ENCODE measurements around the gene PCNT. TPM values are rescaled to one million over a fixed set of nuclear protein-coding genes. Genes with fewer than 3 reads are reported as not detected.
"Not testable (repeated sequence)": the region's sequence is repeated elsewhere in the genome, so short reads cannot be mapped to it uniquely, and the experiment has no call there.

The PCNT gene
- total and polyA plus RNA-seq, 2 of the 4 experiments (the other 2 are of a cell fraction), result 10.0 to 19.4 TPM

GRCh38 chr21:46431884-46432488 is 108.0 kb downstream of the PCNT start:
- no peak overlapping the region for H2AFZ ChIP-seq (replicated peaks; ENCODE audit: low read length, poor library complexity)
- H4K8ac ChIP-seq (ENCODE audit: low read depth in 2 of 2, low read length in 2 of 2), result no peak overlapping the region
- H4K91ac ChIP-seq (ENCODE audit: insufficient read depth, low read depth, low read length), result no peak overlapping the region
- POLR2A ChIA-PET (ENCODE audit: unreplicated experiment), result no interaction called here
- 87% methylated on average over 13 of the region's 22 CpGs; no CpG with 5 or more reads in 1 of the 2 experiments for WGBS, 2 experiments (ENCODE audit: extremely low coverage in 2 of 2, insufficient read length in 1 of 2)
- no peak overlapping the region for H3K23ac ChIP-seq (ENCODE audit: low read depth, low read length)
- H3K27ac ChIP-seq (ENCODE audit: insufficient read depth, low read length), result no peak overlapping the region
- no peaks in the 10 kb centered on the region for H3K9me1 ChIP-seq (ENCODE audit: insufficient read depth, low read length)
- no peak overlapping the region for H2BK15ac ChIP-seq (ENCODE audit: low read depth, low read length)
- no peak for DNase-seq
- no peak overlapping the region for H3K4me3 ChIP-seq (ENCODE audit: insufficient read depth, low read depth, low read length)
- TF ChIP-seq MAZ (IDR thresholded peaks at IDR 0.05; ENCODE audit: borderline replicate concordance, low read depth, low read length) (no peak), RAD21 (IDR thresholded peaks at IDR 0.05; ENCODE audit: low read length) (no peak), POLR2A (IDR thresholded peaks at IDR 0.05; ENCODE audit: low read depth, low read length) (no peak), CHD1 (IDR thresholded peaks at IDR 0.05; ENCODE audit: low read depth, low read length) (no peak), ELK1 (IDR thresholded peaks at IDR 0.05; ENCODE audit: borderline replicate concordance, low read depth, low read length) (no peak), CEBPB (IDR thresholded peaks at IDR 0.05; ENCODE audit: low read depth, low read length) (no peak)
- no peak overlapping the region for H3K18ac ChIP-seq (ENCODE audit: low read depth, low read length)
- H3K4ac ChIP-seq (ENCODE audit: low read depth, low read length), result no peak overlapping the region
- no peaks in the 10 kb centered on the region for H4K20me1 ChIP-seq (ENCODE audit: insufficient read depth, low read length)
- no peak overlapping the region for H2BK20ac ChIP-seq (ENCODE audit: low read depth, low read length)
- intact Hi-C loops (cut with micrococcal nuclease), result no loop called here
- H3K4me2 ChIP-seq (ENCODE audit: low read depth, low read length), result no peak overlapping the region
- dilution Hi-C loops (cut with HindIII; ENCODE audit: low sequenced_read_pairs, unreplicated experiment), result no loop called here
- H3K9ac ChIP-seq (ENCODE audit: low read depth, low read length), result no peak overlapping the region
- peaks cover 0 to 8% of the 10 kb centered on the region in 2 experiments; a peak in 2 of 4 replicates for H3K79me1 ChIP-seq (ENCODE audit: low read depth in 1 of 2, low read length in 2 of 2)
- H2BK120ac ChIP-seq (ENCODE audit: low read depth, low read length), result no peak overlapping the region
- no TSS peak for BruUV-seq (replicated peaks)
- in situ Hi-C loops (cut with MboI; ENCODE audit: low sequenced_read_pairs), result no loop called here
- no peaks in the 10 kb centered on the region for H3K4me1 ChIP-seq (ENCODE audit: control insufficient read depth, insufficient read depth, low read length)
- no peak overlapping the region for H3K14ac ChIP-seq (replicated peaks; ENCODE audit: low read depth, low read length)
- H3K36me3 ChIP-seq (ENCODE audit: control insufficient read depth, insufficient read depth, low read length), result peaks cover 63% of the 10 kb centered on the region
- H4K5ac ChIP-seq (ENCODE audit: low read depth, low read length), result no peak overlapping the region
- H3K27me3 ChIP-seq (ENCODE audit: control insufficient read depth, insufficient read depth, low read length), result no peaks in the 10 kb centered on the region
- H2AK9ac ChIP-seq (replicated peaks; ENCODE audit: low read depth, low read length, poor library complexity), result no peak overlapping the region
- no peak overlapping the region for H2AK5ac ChIP-seq (ENCODE audit: low read depth, low read length)
- H3K56ac ChIP-seq (ENCODE audit: extremely low read depth, insufficient read depth, low read length), result no peak overlapping the region
- CTCF ChIA-PET, result no interaction called here
- no peaks in the 10 kb centered on the region for H3K9me3 ChIP-seq (ENCODE audit: control insufficient read depth, insufficient read depth, low read length)
- ATAC-seq (ENCODE audit: low read depth), result no peak
- H2BK5ac ChIP-seq (ENCODE audit: low read depth, low read length, poor library complexity, severe bottlenecking), result no peak overlapping the region

- H3K23ac ChIP-seq (ENCODE audit: low read depth, low read length); H2AFZ ChIP-seq (replicated peaks; ENCODE audit: low read length, poor library complexity); CTCF ChIA-PET; ATAC-seq (ENCODE audit: low read depth); dilution Hi-C loops (cut with HindIII; ENCODE audit: low sequenced_read_pairs, unreplicated experiment); in situ Hi-C loops (cut with MboI; ENCODE audit: low sequenced_read_pairs); H2BK120ac ChIP-seq (ENCODE audit: low read depth, low read length); H4K91ac ChIP-seq (ENCODE audit: insufficient read depth, low read depth, low read length); POLR2A ChIA-PET (ENCODE audit: unreplicated experiment); H3K9me3 ChIP-seq (ENCODE audit: control insufficient read depth, insufficient read depth, low read length); H2BK15ac ChIP-seq (ENCODE audit: low read depth, low read length); H3K56ac ChIP-seq (ENCODE audit: extremely low read depth, insufficient read depth, low read length); H3K18ac ChIP-seq (ENCODE audit: low read depth, low read length); H4K5ac ChIP-seq (ENCODE audit: low read depth, low read length); H3K4me3 ChIP-seq (ENCODE audit: insufficient read depth, low read depth, low read length); H3K4me2 ChIP-seq (ENCODE audit: low read depth, low read length); H4K20me1 ChIP-seq (ENCODE audit: insufficient read depth, low read length); H3K14ac ChIP-seq (replicated peaks; ENCODE audit: low read depth, low read length); H2BK5ac ChIP-seq (ENCODE audit: low read depth, low read length, poor library complexity, severe bottlenecking); H4K8ac ChIP-seq (ENCODE audit: low read depth in 2 of 2, low read length in 2 of 2); H2AK5ac ChIP-seq (ENCODE audit: low read depth, low read length); H3K27ac ChIP-seq (ENCODE audit: insufficient read depth, low read length); H3K9ac ChIP-seq (ENCODE audit: low read depth, low read length); H3K4me1 ChIP-seq (ENCODE audit: control insufficient read depth, insufficient read depth, low read length); BruUV-seq (replicated peaks); H2BK20ac ChIP-seq (ENCODE audit: low read depth, low read length); DNase-seq; H2AK9ac ChIP-seq (replicated peaks; ENCODE audit: low read depth, low read length, poor library complexity); H3K4ac ChIP-seq (ENCODE audit: low read depth, low read length); H3K27me3 ChIP-seq (ENCODE audit: control insufficient read depth, insufficient read depth, low read length); intact Hi-C loops (cut with micrococcal nuclease); H3K79me1 ChIP-seq (ENCODE audit: low read depth in 1 of 2, low read length in 2 of 2); H3K9me1 ChIP-seq (ENCODE audit: insufficient read depth, low read length): not testable (repeated sequence)
- peaks cover 62% of the 10 kb centered on the region for H3K36me3 ChIP-seq (ENCODE audit: control insufficient read depth, insufficient read depth, low read length)
- WGBS, 2 experiments (ENCODE audit: extremely low coverage in 2 of 2, insufficient read length in 1 of 2), result 100% methylated on average over 2 of the region's 11 CpGs; no CpG with 5 or more reads in 1 of the 2 experiments
Observed at GRCh38 chr21:46433116-46433515, 109.2 kb downstream of the PCNT start.
